SK-N-SH (cell line): ENCODE measurements around the gene RNF157.

ENCODE experiments used
- EP300 ChIP-seq, 2 experiments: IDR thresholded peaks; 2 replicates each; pipeline versions ENCODE4 v1.4.0 to v1.6.1; 2012; ENCODE audit warnings: borderline replicate concordance in 1 of 2, low read depth in 1 of 2, low read length in 1 of 2
- EZH2phosphoT487 ChIP-seq: fragments of 200-600 bp; sonication (generic); IDR thresholded peaks from 2 replicates; pipeline ENCODE4 v1.6.1; 2017; ENCODE audit warnings: low read depth, mixed run types, mild to moderate bottlenecking, antibody characterized with exemption, moderate library complexity, borderline replicate concordance
- FOXM1 ChIP-seq: IDR thresholded peaks from 2 replicates; pipeline ENCODE4 v1.4.0; 2012; ENCODE audit warnings: low read depth, mild to moderate bottlenecking
- GABPA ChIP-seq: IDR thresholded peaks from 2 replicates; pipeline ENCODE4 v1.4.0; 2012; ENCODE audit warnings: low read depth, mild to moderate bottlenecking
- GATA2 ChIP-seq: sonication (generic); formaldehyde crosslinking; IDR thresholded peaks from 2 replicates; pipeline ENCODE4 v1.5.0; 2020; ENCODE audit warnings: mild to moderate bottlenecking, missing genetic modification reagents
- JUND ChIP-seq: IDR thresholded peaks from 2 replicates; pipeline ENCODE4 v1.4.0; 2012
- MEF2A ChIP-seq: IDR thresholded peaks from 2 replicates; pipeline ENCODE4 v1.4.0; 2012; ENCODE audit warnings: low read depth, borderline replicate concordance
- MXI1 ChIP-seq: IDR thresholded peaks from 2 replicates; pipeline ENCODE4 v1.6.1; 2012; ENCODE audit warnings: mild to moderate bottlenecking, low read depth, low read length, improper control_type of control experiment
- NRF1 ChIP-seq: IDR thresholded peaks from 2 replicates; pipeline ENCODE4 v1.6.1; 2012; ENCODE audit warnings: low read depth, mild to moderate bottlenecking, low read length
- POLR2AphosphoS5 ChIP-seq: IDR thresholded peaks from 2 replicates; pipeline ENCODE4 v1.6.1; 2012; ENCODE audit warnings: low read depth, low read length
- RCOR1 ChIP-seq: fragments of 150-350 bp; IDR thresholded peaks from 2 replicates; pipeline ENCODE4 v1.6.1; 2017; ENCODE audit warnings: antibody characterized with exemption, low read length
- YY1 ChIP-seq: IDR thresholded peaks from 2 replicates; pipeline ENCODE4 v1.4.0; 2012; ENCODE audit warnings: low read depth, mild to moderate bottlenecking
- TF ChIP-seq, protein P1 (sequence below): fragments of 200-600 bp; sonication (generic); IDR thresholded peaks from 2 replicates; pipeline ENCODE4 v1.6.1; 2017; ENCODE audit warnings: antibody characterized with exemption, mild to moderate bottlenecking, moderate library complexity
- TF ChIP-seq, protein P2 (sequence below): IDR thresholded peaks from 2 replicates; pipeline ENCODE4 v1.6.1; 2012; ENCODE audit warnings: mild to moderate bottlenecking, low read depth, low read length, moderate library complexity

DNA sequence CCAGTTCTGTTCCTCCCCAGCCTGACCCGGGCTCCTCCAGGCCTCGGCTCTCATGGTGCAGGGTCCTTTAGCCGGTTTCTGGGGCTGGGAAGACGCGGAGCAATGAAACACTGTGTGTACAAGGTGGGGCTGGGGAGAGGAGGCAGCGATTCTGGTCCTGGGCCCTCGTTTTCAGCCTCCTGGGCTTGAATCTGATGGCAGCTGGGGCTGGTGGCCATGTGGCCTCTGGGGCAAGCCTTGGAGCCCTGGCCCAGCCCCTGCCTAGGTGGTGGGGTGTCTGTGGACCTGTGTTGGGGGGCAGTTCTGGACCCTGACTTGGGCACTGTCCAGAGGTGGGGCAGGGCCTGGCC, 103.3 kb downstream of the RNF157 start:
- TF ChIP-seq POLR2AphosphoS5 (no peak), RCOR1 (no peak), EZH2phosphoT487 (no peak), GATA2 (CRISPR knock-in tag) (no peak), FOXM1 (no peak), NRF1 (no peak), MEF2A (no peak), EP300 (IDR thresholded peaks at IDR 0.05; ENCODE audit: borderline replicate concordance in 1 of 2, low read depth in 1 of 2, low read length in 1 of 2) (no peak), GABPA (no peak), YY1 (no peak), JUND (no peak), MXI1 (no peak)
- TF ChIP-seq, protein P1, sequence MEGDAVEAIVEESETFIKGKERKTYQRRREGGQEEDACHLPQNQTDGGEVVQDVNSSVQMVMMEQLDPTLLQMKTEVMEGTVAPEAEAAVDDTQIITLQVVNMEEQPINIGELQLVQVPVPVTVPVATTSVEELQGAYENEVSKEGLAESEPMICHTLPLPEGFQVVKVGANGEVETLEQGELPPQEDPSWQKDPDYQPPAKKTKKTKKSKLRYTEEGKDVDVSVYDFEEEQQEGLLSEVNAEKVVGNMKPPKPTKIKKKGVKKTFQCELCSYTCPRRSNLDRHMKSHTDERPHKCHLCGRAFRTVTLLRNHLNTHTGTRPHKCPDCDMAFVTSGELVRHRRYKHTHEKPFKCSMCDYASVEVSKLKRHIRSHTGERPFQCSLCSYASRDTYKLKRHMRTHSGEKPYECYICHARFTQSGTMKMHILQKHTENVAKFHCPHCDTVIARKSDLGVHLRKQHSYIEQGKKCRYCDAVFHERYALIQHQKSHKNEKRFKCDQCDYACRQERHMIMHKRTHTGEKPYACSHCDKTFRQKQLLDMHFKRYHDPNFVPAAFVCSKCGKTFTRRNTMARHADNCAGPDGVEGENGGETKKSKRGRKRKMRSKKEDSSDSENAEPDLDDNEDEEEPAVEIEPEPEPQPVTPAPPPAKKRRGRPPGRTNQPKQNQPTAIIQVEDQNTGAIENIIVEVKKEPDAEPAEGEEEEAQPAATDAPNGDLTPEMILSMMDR: no peak
- TF ChIP-seq, protein P2, sequence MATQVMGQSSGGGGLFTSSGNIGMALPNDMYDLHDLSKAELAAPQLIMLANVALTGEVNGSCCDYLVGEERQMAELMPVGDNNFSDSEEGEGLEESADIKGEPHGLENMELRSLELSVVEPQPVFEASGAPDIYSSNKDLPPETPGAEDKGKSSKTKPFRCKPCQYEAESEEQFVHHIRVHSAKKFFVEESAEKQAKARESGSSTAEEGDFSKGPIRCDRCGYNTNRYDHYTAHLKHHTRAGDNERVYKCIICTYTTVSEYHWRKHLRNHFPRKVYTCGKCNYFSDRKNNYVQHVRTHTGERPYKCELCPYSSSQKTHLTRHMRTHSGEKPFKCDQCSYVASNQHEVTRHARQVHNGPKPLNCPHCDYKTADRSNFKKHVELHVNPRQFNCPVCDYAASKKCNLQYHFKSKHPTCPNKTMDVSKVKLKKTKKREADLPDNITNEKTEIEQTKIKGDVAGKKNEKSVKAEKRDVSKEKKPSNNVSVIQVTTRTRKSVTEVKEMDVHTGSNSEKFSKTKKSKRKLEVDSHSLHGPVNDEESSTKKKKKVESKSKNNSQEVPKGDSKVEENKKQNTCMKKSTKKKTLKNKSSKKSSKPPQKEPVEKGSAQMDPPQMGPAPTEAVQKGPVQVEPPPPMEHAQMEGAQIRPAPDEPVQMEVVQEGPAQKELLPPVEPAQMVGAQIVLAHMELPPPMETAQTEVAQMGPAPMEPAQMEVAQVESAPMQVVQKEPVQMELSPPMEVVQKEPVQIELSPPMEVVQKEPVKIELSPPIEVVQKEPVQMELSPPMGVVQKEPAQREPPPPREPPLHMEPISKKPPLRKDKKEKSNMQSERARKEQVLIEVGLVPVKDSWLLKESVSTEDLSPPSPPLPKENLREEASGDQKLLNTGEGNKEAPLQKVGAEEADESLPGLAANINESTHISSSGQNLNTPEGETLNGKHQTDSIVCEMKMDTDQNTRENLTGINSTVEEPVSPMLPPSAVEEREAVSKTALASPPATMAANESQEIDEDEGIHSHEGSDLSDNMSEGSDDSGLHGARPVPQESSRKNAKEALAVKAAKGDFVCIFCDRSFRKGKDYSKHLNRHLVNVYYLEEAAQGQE: no peak
